ENCODE data around the gene IRGC. TPM values are rescaled to one million over a fixed set of nuclear protein-coding genes. Genes with fewer than 3 reads are reported as not detected.

IRGC gene
- polyA plus RNA-seq, 1 donor from 2014 or later = 0.51 TPM

- Histone ChIP-seq H3K9me2 (ENCODE audit: insufficient read depth, low read length) (no peaks in the 10 kb centered on the region), H4K20me1 (ENCODE audit: insufficient read depth) (no peaks in the 10 kb centered on the region), H3K36me3 (ENCODE audit: insufficient read depth, low read length) (no peaks in the 10 kb centered on the region), H3K27ac (ENCODE audit: low read length) (no peak overlapping the region), H3K4me3 (ENCODE audit: low read length) (no peak overlapping the region), H3K27me3 (ENCODE audit: insufficient read depth, low read depth, low read length) (no peaks in the 10 kb centered on the region), H3F3A (ENCODE audit: insufficient read depth, low read length, poor library complexity, severe bottlenecking) (no peaks in the 10 kb centered on the region), H3K4me2 (ENCODE audit: low read length) (no peak overlapping the region), H3K9ac (ENCODE audit: low read length) (no peak overlapping the region), H2AFZ (ENCODE audit: low read depth, low read length) (no peak overlapping the region), H3K9me3 (ENCODE audit: low read length) (peaks cover 9% of the 10 kb centered on the region), H3K79me2 (replicated peaks; ENCODE audit: insufficient read depth, low read length) (no peaks in the 10 kb centered on the region)
- TF ChIP-seq CTCF (IDR thresholded peaks at IDR 0.05; ENCODE audit: poor library complexity, severe bottlenecking) = no peak
Measured at GRCh38 chr19:43692385-43692784, 23.5 kb upstream of the IRGC start.

GRCh38 chr19:43692877-43693276, 23.0 kb upstream of the IRGC start:
- Histone ChIP-seq H3K4me2 (ENCODE audit: low read length) (no peak overlapping the region), H3K79me2 (replicated peaks; ENCODE audit: insufficient read depth, low read length) (no peaks in the 10 kb centered on the region)

More at GRCh38 chr19:43692877-43693276, 23.0 kb upstream of the IRGC start:
- Histone ChIP-seq H2AFZ (ENCODE audit: low read depth, low read length) (no peak overlapping the region), H3F3A (ENCODE audit: insufficient read depth, low read length, poor library complexity, severe bottlenecking) (no peaks in the 10 kb centered on the region), H3K9me3 (ENCODE audit: low read length) (peaks cover 9% of the 10 kb centered on the region), H3K9me2 (ENCODE audit: insufficient read depth, low read length) (no peaks in the 10 kb centered on the region), H3K27ac (ENCODE audit: low read length) (no peak overlapping the region), H3K36me3 (ENCODE audit: insufficient read depth, low read length) (no peaks in the 10 kb centered on the region), H3K27me3 (ENCODE audit: insufficient read depth, low read depth, low read length) (no peaks in the 10 kb centered on the region), H3K4me3 (ENCODE audit: low read length) (no peak overlapping the region), H3K9ac (ENCODE audit: low read length) (no peak overlapping the region), H4K20me1 (ENCODE audit: insufficient read depth) (no peaks in the 10 kb centered on the region)
- no peak for TF ChIP-seq EZH2 (IDR thresholded peaks at IDR 0.05; ENCODE audit: borderline replicate concordance, insufficient read depth, low read length, poor library complexity, severe bottlenecking)
- no peak for TF ChIP-seq RAD21 (conservative IDR thresholded peaks at IDR 0.05)
- TF ChIP-seq MXI1 (conservative IDR thresholded peaks at IDR 0.05; ENCODE audit: poor library complexity, severe bottlenecking) = no peak
- TF ChIP-seq CTCF (IDR thresholded peaks at IDR 0.05; ENCODE audit: poor library complexity, severe bottlenecking) = no peak
- no peak for TF ChIP-seq EP300 (conservative IDR thresholded peaks at IDR 0.05; ENCODE audit: poor library complexity, severe bottlenecking)
- no peak for TF ChIP-seq POLR2AphosphoS5 (IDR thresholded peaks at IDR 0.05)
- no peak for TF ChIP-seq SMC3 (conservative IDR thresholded peaks at IDR 0.05; ENCODE audit: poor library complexity)
- no peak for TF ChIP-seq TAF1 (IDR thresholded peaks at IDR 0.05; ENCODE audit: low read depth)
- TF ChIP-seq, protein P1, sequence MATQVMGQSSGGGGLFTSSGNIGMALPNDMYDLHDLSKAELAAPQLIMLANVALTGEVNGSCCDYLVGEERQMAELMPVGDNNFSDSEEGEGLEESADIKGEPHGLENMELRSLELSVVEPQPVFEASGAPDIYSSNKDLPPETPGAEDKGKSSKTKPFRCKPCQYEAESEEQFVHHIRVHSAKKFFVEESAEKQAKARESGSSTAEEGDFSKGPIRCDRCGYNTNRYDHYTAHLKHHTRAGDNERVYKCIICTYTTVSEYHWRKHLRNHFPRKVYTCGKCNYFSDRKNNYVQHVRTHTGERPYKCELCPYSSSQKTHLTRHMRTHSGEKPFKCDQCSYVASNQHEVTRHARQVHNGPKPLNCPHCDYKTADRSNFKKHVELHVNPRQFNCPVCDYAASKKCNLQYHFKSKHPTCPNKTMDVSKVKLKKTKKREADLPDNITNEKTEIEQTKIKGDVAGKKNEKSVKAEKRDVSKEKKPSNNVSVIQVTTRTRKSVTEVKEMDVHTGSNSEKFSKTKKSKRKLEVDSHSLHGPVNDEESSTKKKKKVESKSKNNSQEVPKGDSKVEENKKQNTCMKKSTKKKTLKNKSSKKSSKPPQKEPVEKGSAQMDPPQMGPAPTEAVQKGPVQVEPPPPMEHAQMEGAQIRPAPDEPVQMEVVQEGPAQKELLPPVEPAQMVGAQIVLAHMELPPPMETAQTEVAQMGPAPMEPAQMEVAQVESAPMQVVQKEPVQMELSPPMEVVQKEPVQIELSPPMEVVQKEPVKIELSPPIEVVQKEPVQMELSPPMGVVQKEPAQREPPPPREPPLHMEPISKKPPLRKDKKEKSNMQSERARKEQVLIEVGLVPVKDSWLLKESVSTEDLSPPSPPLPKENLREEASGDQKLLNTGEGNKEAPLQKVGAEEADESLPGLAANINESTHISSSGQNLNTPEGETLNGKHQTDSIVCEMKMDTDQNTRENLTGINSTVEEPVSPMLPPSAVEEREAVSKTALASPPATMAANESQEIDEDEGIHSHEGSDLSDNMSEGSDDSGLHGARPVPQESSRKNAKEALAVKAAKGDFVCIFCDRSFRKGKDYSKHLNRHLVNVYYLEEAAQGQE (IDR thresholded peaks at IDR 0.05; ENCODE audit: borderline replicate concordance) = no peak
